Thoracic aorta (tissue), 2 donors: ENCODE measurements around the gene ECHDC3. TPM values are rescaled to one million over a fixed set of nuclear protein-coding genes. Genes with fewer than 3 reads are reported as not detected.

Source experiments
- ATAC-seq: fragments of 150-250 bp; one replicate; pipeline ENCODE4 v1.8.0; 2017; ENCODE audit warnings: low read depth; ENCODE audit not compliant: insufficient number of reproducible peaks, low FRiP score
- DNase-seq: peaks from one replicate; pipeline ENCODE4 v3.0.0-alpha.2; 2020; ENCODE audit warnings: low spot score
- H3K27ac ChIP-seq, 2 donors: fragments of 200-600 bp; sonication (generic); 1 replicate in 1 of 2; 2 replicates in 1 of 2; pipeline ENCODE4 v1.5.1; 2016; ENCODE audit warnings: mild to moderate bottlenecking in 2 of 2, moderate library complexity in 2 of 2
- H3K27me3 ChIP-seq: fragments of 200-600 bp; sonication (generic); replicated peaks from 2 replicates; pipeline ENCODE4 v1.6.0; 2016; ENCODE audit warnings: mild to moderate bottlenecking; ENCODE audit not compliant: insufficient read depth
- H3K36me3 ChIP-seq: fragments of 200-600 bp; sonication (generic); one replicate; pipeline ENCODE4 v1.5.1; 2016
- H3K4me1 ChIP-seq, 2 donors: fragments of 200-600 bp; sonication (generic); 1 replicate in 1 of 2; 2 replicates in 1 of 2; pipeline versions ENCODE4 v1.5.1 to v1.6.0; 2016; ENCODE audit warnings: low read depth in 2 of 2, mild to moderate bottlenecking in 1 of 2; ENCODE audit not compliant: control insufficient read depth in 1 of 2
- H3K4me3 ChIP-seq: fragments of 200-600 bp; sonication (generic); 2 replicates; pipeline ENCODE4 v1.5.1; 2016; ENCODE audit warnings: mild to moderate bottlenecking
- H3K9me3 ChIP-seq: fragments of 200-600 bp; sonication (generic); 2 replicates; pipeline ENCODE4 v1.5.1; 2016
- CTCF ChIP-seq: fragments of 200-600 bp; sonication (generic); IDR thresholded peaks from one replicate; pipeline ENCODE4 v1.5.1; 2019; ENCODE audit warnings: antibody characterized with exemption
- total RNA-seq, 2 donors: library from RNA; depleted of rRNA; stranded (reverse); fragments of >200 nt; gene quantifications; one replicate each; pipeline versions ENCODE4 v1.1.0 to v1.2.3, GENCODE V29; 2016

ECHDC3 gene
- total RNA-seq, 2 donors from 2014 or later: 12.2 to 21.2 TPM

- Histone ChIP-seq H3K4me3 (no peak overlapping the region), H3K27me3 (no peaks in the 10 kb centered on the region), H3K27ac (no peak overlapping the region), H3K4me1 (no peaks in the 10 kb centered on the region), H3K36me3 (no peaks in the 10 kb centered on the region), H3K9me3 (no peaks in the 10 kb centered on the region)
- DNase-seq: no peak
- ATAC-seq: no peak
- no peak for TF ChIP-seq CTCF
These were observed 71.0 kb downstream of the ECHDC3 start for GRCh38 chr10:11813177-11813576.

Other genes starting within 250 kb of the ECHDC3 start
- gene USP6NL, start 130.7 kb upstream of the ECHDC3 start, total RNA-seq: 10 to 100 TPM in 1 of 2 donors, 1 to 10 TPM in 1; 9.5 to 15.0 TPM
- 1 to 10 TPM; 6.2 to 9.5 TPM for gene PROSER2, start 81.0 kb downstream of the ECHDC3 start, total RNA-seq